Spleen (tissue), 7 donors: ENCODE measurements around the gene SEPTIN5.

ENCODE experiments used
- POLR2A ChIP-seq, 3 donors: fragments of 450-650 bp; IDR thresholded peaks; one replicate each; pipeline ENCODE4 v1.5.1; 2017; ENCODE audit warnings: antibody characterized with exemption in 3 of 3, mild to moderate bottlenecking in 1 of 3
- TF ChIP-seq, protein P1 (sequence below), 11 experiments: fragments of 200-600 bp in 7 of 11; fragments of 450-650 bp in 4 of 11; sonication (generic) in 4 of 11; IDR thresholded peaks in 8 of 11; conservative IDR thresholded peaks in 3 of 11; 1 replicate in 7 of 11; 2 replicates in 4 of 11; pipeline versions ENCODE4 v1.4.0 to v1.8.0; 2016 to 2021; ENCODE audit warnings: antibody characterized with exemption in 11 of 11, inconsistent platforms in 4 of 11, mild to moderate bottlenecking in 1 of 11
- donor health status: DM: no; HTN: no; CAD: no; lungs with moderate emphysema.
- donor health status: DM: no; HTN: no; CAD: no.
- donor health status: DM: no; HTN: no; CAD: no.

DNA sequence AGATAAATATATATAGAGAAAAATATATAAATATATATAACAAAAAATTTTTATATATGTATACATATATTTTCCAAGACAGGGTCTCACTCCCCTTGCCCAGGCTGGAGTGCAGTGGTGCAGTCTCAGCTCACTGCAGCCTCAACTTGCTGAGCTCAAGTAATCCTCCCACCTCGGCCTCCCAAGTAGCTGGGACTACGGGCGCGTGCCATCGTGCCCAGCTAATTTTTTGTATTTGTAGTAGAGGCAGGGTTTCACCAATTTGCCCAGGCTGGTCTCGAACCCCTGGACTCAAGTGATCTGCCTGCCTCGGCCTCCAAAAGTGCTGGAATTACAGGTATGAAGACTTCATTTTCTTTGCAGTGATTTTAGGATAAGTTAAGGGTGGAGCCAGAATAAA, 38.9 kb upstream of the SEPTIN5 start:
- TF ChIP-seq POLR2A (IDR thresholded peaks at IDR 0.05) = no peak
- TF ChIP-seq, protein P1, sequence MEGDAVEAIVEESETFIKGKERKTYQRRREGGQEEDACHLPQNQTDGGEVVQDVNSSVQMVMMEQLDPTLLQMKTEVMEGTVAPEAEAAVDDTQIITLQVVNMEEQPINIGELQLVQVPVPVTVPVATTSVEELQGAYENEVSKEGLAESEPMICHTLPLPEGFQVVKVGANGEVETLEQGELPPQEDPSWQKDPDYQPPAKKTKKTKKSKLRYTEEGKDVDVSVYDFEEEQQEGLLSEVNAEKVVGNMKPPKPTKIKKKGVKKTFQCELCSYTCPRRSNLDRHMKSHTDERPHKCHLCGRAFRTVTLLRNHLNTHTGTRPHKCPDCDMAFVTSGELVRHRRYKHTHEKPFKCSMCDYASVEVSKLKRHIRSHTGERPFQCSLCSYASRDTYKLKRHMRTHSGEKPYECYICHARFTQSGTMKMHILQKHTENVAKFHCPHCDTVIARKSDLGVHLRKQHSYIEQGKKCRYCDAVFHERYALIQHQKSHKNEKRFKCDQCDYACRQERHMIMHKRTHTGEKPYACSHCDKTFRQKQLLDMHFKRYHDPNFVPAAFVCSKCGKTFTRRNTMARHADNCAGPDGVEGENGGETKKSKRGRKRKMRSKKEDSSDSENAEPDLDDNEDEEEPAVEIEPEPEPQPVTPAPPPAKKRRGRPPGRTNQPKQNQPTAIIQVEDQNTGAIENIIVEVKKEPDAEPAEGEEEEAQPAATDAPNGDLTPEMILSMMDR (IDR thresholded peaks at IDR 0.05 in 8 of 11, conservative IDR thresholded peaks at IDR 0.05 in 3 of 11) = no peak
